Neuronal stem cell (in vitro differentiated cells): ENCODE data around the gene SPOCK1.

Source experiments
- DNase-seq: peaks from one replicate; pipeline ENCODE4 v3.0.0-alpha.2; 2013; ENCODE audit warnings: low spot score
- H2AFZ ChIP-seq: one replicate; pipeline ENCODE4 v1.6.1; 2013; ENCODE audit warnings: mild to moderate bottlenecking, low read length, inconsistent platforms
- H2AK5ac ChIP-seq: 2 replicates; pipeline ENCODE4 v1.6.1; 2013; ENCODE audit warnings: low read depth, mild to moderate bottlenecking, inconsistent platforms, low read length, moderate library complexity, mixed read lengths
- H2BK120ac ChIP-seq: 2 replicates; pipeline ENCODE4 v1.6.1; 2013; ENCODE audit warnings: low read depth, mild to moderate bottlenecking, inconsistent platforms, low read length, moderate library complexity, mixed read lengths
- H2BK12ac ChIP-seq: one replicate; pipeline ENCODE4 v1.6.1; 2013; ENCODE audit warnings: low read length, inconsistent platforms
- H2BK15ac ChIP-seq: 2 replicates; pipeline ENCODE4 v1.6.1; 2013; ENCODE audit warnings: mild to moderate bottlenecking, low read length, inconsistent platforms, mixed read lengths
- H2BK5ac ChIP-seq: one replicate; pipeline ENCODE4 v1.6.1; 2013; ENCODE audit warnings: inconsistent platforms, mild to moderate bottlenecking, low read length, moderate library complexity
- H3K14ac ChIP-seq: one replicate; pipeline ENCODE4 v1.6.1; 2013; ENCODE audit warnings: low read length, inconsistent platforms
- H3K18ac ChIP-seq: 2 replicates; pipeline ENCODE4 v1.6.1; 2013; ENCODE audit warnings: low read length, inconsistent platforms
- H3K23ac ChIP-seq: 2 replicates; pipeline ENCODE4 v1.6.1; 2013; ENCODE audit warnings: low read depth, mild to moderate bottlenecking, mixed read lengths, low read length, inconsistent platforms; ENCODE audit not compliant: poor library complexity
- H3K27ac ChIP-seq: replicated peaks from 3 replicates; pipeline ENCODE4 v1.5.1; 2013; ENCODE audit warnings: low read length, inconsistent platforms
- H3K27me3 ChIP-seq, 3 experiments: 2 replicates each; pipeline ENCODE4 v1.6.1; 2013; ENCODE audit warnings: low read length in 3 of 3, mild to moderate bottlenecking in 2 of 3, inconsistent platforms in 1 of 3, low read depth in 1 of 3, mixed read lengths in 1 of 3, moderate library complexity in 1 of 3; ENCODE audit not compliant: control insufficient read depth in 3 of 3, insufficient read depth in 3 of 3
- H3K36me3 ChIP-seq, 2 donors: replicated peaks in 1 of 2; 2 replicates each; pipeline ENCODE4 v1.6.1; 2013; ENCODE audit warnings: low read length in 2 of 2; ENCODE audit not compliant: control insufficient read depth in 2 of 2, insufficient read depth in 2 of 2
- H3K4ac ChIP-seq: 2 replicates; pipeline ENCODE4 v1.6.1; 2013; ENCODE audit warnings: inconsistent platforms, mild to moderate bottlenecking, low read length, moderate library complexity
- H3K4me1 ChIP-seq, 2 donors: 1 replicate in 1 of 2; 2 replicates in 1 of 2; pipeline ENCODE4 v1.6.1; 2013; ENCODE audit warnings: low read length in 2 of 2, low read depth in 1 of 2; ENCODE audit not compliant: control insufficient read depth in 2 of 2, insufficient read depth in 1 of 2
- H3K4me2 ChIP-seq: one replicate; pipeline ENCODE4 v1.6.1; 2013; ENCODE audit warnings: mild to moderate bottlenecking, low read length, inconsistent platforms; ENCODE audit not compliant: insufficient read depth, poor library complexity, severe bottlenecking
- H3K4me3 ChIP-seq, 2 donors: 2 replicates each; pipeline ENCODE4 v1.5.1; 2013; ENCODE audit warnings: low read length in 2 of 2, mild to moderate bottlenecking in 2 of 2, inconsistent platforms in 1 of 2, moderate library complexity in 1 of 2
- H3K79me1 ChIP-seq: one replicate; pipeline ENCODE4 v1.6.1; 2013; ENCODE audit warnings: low read depth, mild to moderate bottlenecking, inconsistent platforms, low read length, moderate library complexity
- H3K9ac ChIP-seq: one replicate; pipeline ENCODE4 v1.6.1; 2013; ENCODE audit warnings: mild to moderate bottlenecking, low read depth, low read length, inconsistent platforms; ENCODE audit not compliant: poor library complexity
- H3K9me3 ChIP-seq, 2 donors: replicated peaks in 1 of 2; 2 replicates each; pipeline versions ENCODE3 to v1.6.1; 2013; ENCODE audit warnings: low read length in 2 of 2, mild to moderate bottlenecking in 2 of 2, inconsistent platforms in 1 of 2, low read depth in 1 of 2, mixed read lengths in 1 of 2, moderate library complexity in 1 of 2; ENCODE audit not compliant: control insufficient read depth in 2 of 2, insufficient read depth in 1 of 2
- H4K8ac ChIP-seq: one replicate; pipeline ENCODE4 v1.6.1; 2013; ENCODE audit warnings: low read depth, mild to moderate bottlenecking, inconsistent platforms, low read length, moderate library complexity
- H4K91ac ChIP-seq: one replicate; pipeline ENCODE4 v1.6.1; 2013; ENCODE audit warnings: low read length, low read depth, mild to moderate bottlenecking, inconsistent platforms; ENCODE audit not compliant: poor library complexity
- WGBS, 2 donors: extraction: QIAGEN DNeasy Blood & Tissue Kit; methylation state at CpG; one replicate each; pipeline ENCODE4 v1.1.7; 2013; ENCODE audit warnings: missing lambda C conversion rate in 2 of 2, mixed read lengths in 1 of 2; ENCODE audit not compliant: insufficient read length in 2 of 2, insufficient replicate concordance in 1 of 2; ENCODE audit errors: extremely low coverage in 2 of 2; 5-methylcytosine and 5-hydroxymethylcytosine counted together

The SPOCK1 gene

GRCh38 chr5:137095597-137095996 is 403.5 kb downstream of the SPOCK1 start:
- Histone ChIP-seq H3K36me3 (no peaks in the 10 kb centered on the region), H3K27me3 (no peaks in the 10 kb centered on the region), H3K14ac (no peak overlapping the region), H2BK120ac (no peak overlapping the region), H3K9ac (no peak overlapping the region), H3K79me1 (no peaks in the 10 kb centered on the region), H3K27ac (no peak overlapping the region), H3K9me3 (no peaks in the 10 kb centered on the region), H3K23ac (no peak overlapping the region), H4K8ac (no peak overlapping the region), H3K4me3 (no peak overlapping the region), H2AK5ac (no peak overlapping the region), H4K91ac (no peak overlapping the region), H2BK15ac (no peak overlapping the region), H3K4me1 (peaks cover 9 to 11% of the 10 kb centered on the region in 2 donors), H2AFZ (no peak overlapping the region), H2BK5ac (no peak overlapping the region), H2BK12ac (no peak overlapping the region), H3K4me2 (no peak overlapping the region), H3K18ac (no peak overlapping the region), H3K4ac (no peak overlapping the region)
- no peak for DNase-seq

- H3K14ac ChIP-seq: no peak overlapping the region
These were observed 406.3 kb downstream of the SPOCK1 start for GRCh38 chr5:137092831-137093230.

GRCh38 chr5:137091472-137091871 is 407.7 kb downstream of the SPOCK1 start:
- Histone ChIP-seq H3K4me1 (peaks cover 12 to 16% of the 10 kb centered on the region in 2 donors), H3K79me1 (no peaks in the 10 kb centered on the region), H2BK5ac (no peak overlapping the region), H2BK120ac (no peak overlapping the region), H3K4ac (no peak overlapping the region), H3K14ac (no peak overlapping the region), H3K9ac (no peak overlapping the region), H3K18ac (no peak overlapping the region), H4K91ac (no peak overlapping the region), H2BK12ac (no peak overlapping the region), H3K23ac (no peak overlapping the region), H3K27me3 (no peaks in the 10 kb centered on the region), H2BK15ac (no peak overlapping the region), H3K9me3 (no peaks in the 10 kb centered on the region), H3K4me3 (no peak overlapping the region), H2AK5ac (no peak overlapping the region), H4K8ac (no peak overlapping the region), H2AFZ (no peak overlapping the region), H3K27ac (no peak overlapping the region), H3K4me2 (no peak overlapping the region), H3K36me3 (no peaks in the 10 kb centered on the region)
- DNase-seq: no peak
- no CpG with 5 or more reads among the region's 1 CpG for WGBS, 2 donors

More at GRCh38 chr5:137092831-137093230, 406.3 kb downstream of the SPOCK1 start:
- Histone ChIP-seq H3K4me1 (peaks cover 12 to 16% of the 10 kb centered on the region in 2 donors), H3K23ac (no peak overlapping the region), H4K8ac (no peak overlapping the region), H2BK120ac (no peak overlapping the region), H2AFZ (no peak overlapping the region), H3K27me3 (no peaks in the 10 kb centered on the region), H3K36me3 (no peaks in the 10 kb centered on the region), H3K18ac (no peak overlapping the region), H2AK5ac (no peak overlapping the region), H3K4ac (no peak overlapping the region), H3K27ac (no peak overlapping the region), H3K9me3 (no peaks in the 10 kb centered on the region), H3K9ac (no peak overlapping the region), H2BK5ac (no peak overlapping the region), H3K79me1 (no peaks in the 10 kb centered on the region), H4K91ac (no peak overlapping the region), H2BK15ac (no peak overlapping the region), H2BK12ac (no peak overlapping the region), H3K4me3 (no peak overlapping the region), H3K4me2 (no peak overlapping the region)
- WGBS, 2 donors: no CpG with 5 or more reads among the region's 3 CpGs
- DNase-seq: no peak

GRCh38 chr5:137090721-137091120 is 408.4 kb downstream of the SPOCK1 start:
- no peak overlapping the region for H3K9ac ChIP-seq
- no peak overlapping the region for H2BK15ac ChIP-seq
- H2BK12ac ChIP-seq: no peak overlapping the region
- DNase-seq: no peak
- WGBS, 2 donors: no CpG with 5 or more reads among the region's 2 CpGs
- no peak overlapping the region for H3K4me2 ChIP-seq
- H3K4me3 ChIP-seq: no peak overlapping the region
- no peak overlapping the region for H3K4ac ChIP-seq
- H3K27me3 ChIP-seq: no peaks in the 10 kb centered on the region
- H2AFZ ChIP-seq: peak overlapping the region; percentile 25
- H2BK5ac ChIP-seq: no peak overlapping the region
- no peaks in the 10 kb centered on the region for H3K36me3 ChIP-seq
- no peak overlapping the region for H2AK5ac ChIP-seq
- no peak overlapping the region for H4K91ac ChIP-seq
- H3K79me1 ChIP-seq: no peaks in the 10 kb centered on the region
- no peaks in the 10 kb centered on the region for H3K9me3 ChIP-seq
- H3K18ac ChIP-seq: no peak overlapping the region
- H3K4me1 ChIP-seq: peaks cover 14 to 16% of the 10 kb centered on the region in 2 donors
- no peak overlapping the region for H4K8ac ChIP-seq
- no peak overlapping the region for H3K14ac ChIP-seq
- H3K23ac ChIP-seq: no peak overlapping the region
- no peak overlapping the region for H3K27ac ChIP-seq
- no peak overlapping the region for H2BK120ac ChIP-seq
